ENCODE data around the gene SLC25A45.

Gene SLC25A45

DNA sequence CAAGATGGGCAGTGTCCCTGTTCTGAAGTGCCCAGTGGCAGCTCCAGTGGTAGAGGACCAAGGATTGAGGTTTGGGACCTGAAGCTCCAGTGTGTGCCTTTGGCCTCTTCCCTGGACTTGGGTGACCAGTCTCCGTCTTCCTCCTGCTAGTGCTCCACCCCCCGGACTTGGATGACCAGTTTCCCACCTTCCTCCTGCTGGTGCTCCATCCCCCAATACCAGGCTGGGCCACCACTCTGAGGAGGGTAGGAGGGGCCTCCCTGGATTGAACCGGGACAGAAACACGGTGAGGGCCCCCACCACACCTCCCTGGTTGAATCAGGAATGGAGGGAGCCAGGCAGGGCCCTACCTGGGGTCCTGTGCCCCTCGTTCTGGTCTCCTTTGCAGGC, 29.2 kb upstream of the SLC25A45 start:
- DNase-seq: no peak
- no peak overlapping the region for H3K4me3 ChIP-seq (ENCODE audit: low read length)
- no peaks in the 10 kb centered on the region for H3K27me3 ChIP-seq (replicated peaks; ENCODE audit: insufficient read depth, low read length)
- H3K9me2 ChIP-seq (replicated peaks; ENCODE audit: insufficient read depth, low read length): no peaks in the 10 kb centered on the region
- TF ChIP-seq, protein P1, sequence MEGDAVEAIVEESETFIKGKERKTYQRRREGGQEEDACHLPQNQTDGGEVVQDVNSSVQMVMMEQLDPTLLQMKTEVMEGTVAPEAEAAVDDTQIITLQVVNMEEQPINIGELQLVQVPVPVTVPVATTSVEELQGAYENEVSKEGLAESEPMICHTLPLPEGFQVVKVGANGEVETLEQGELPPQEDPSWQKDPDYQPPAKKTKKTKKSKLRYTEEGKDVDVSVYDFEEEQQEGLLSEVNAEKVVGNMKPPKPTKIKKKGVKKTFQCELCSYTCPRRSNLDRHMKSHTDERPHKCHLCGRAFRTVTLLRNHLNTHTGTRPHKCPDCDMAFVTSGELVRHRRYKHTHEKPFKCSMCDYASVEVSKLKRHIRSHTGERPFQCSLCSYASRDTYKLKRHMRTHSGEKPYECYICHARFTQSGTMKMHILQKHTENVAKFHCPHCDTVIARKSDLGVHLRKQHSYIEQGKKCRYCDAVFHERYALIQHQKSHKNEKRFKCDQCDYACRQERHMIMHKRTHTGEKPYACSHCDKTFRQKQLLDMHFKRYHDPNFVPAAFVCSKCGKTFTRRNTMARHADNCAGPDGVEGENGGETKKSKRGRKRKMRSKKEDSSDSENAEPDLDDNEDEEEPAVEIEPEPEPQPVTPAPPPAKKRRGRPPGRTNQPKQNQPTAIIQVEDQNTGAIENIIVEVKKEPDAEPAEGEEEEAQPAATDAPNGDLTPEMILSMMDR (IDR thresholded peaks at IDR 0.05; ENCODE audit: low read length): no peak
- TF ChIP-seq EZH2phosphoT487 (IDR thresholded peaks at IDR 0.05; ENCODE audit: low read length) (no peak), EZH2 (optimal IDR thresholded peaks at IDR 0.05; ENCODE audit: low read depth, low read length) (no peak)
- H3K36me3 ChIP-seq (replicated peaks; ENCODE audit: insufficient read depth, low read length): no peaks in the 10 kb centered on the region
- no peaks in the 10 kb centered on the region for H4K20me1 ChIP-seq (ENCODE audit: insufficient read depth, low read length)
- 0 out of 2 replicates have a peak, but pooled peaks cover 5% of the 10 kb centered on the region for H3K4me1 ChIP-seq (ENCODE audit: low read length)
- H3K79me2 ChIP-seq (ENCODE audit: low read length): peaks cover 4% of the 10 kb centered on the region
- 0 out of 2 replicates have a peak, but pooled peaks cover 2% of the 10 kb centered on the region for H3F3A ChIP-seq (ENCODE audit: insufficient read depth, low read length)
- H3K9me3 ChIP-seq (replicated peaks; ENCODE audit: insufficient read depth, low read length): no peaks in the 10 kb centered on the region
- H2AFZ ChIP-seq (ENCODE audit: low read length): no peak overlapping the region
- H3K9ac ChIP-seq (ENCODE audit: low read length): no peak overlapping the region
- no peak overlapping the region for H3K27ac ChIP-seq (ENCODE audit: low read length)
- no peak overlapping the region for H3K4me2 ChIP-seq (ENCODE audit: low read depth, low read length)

DNA sequence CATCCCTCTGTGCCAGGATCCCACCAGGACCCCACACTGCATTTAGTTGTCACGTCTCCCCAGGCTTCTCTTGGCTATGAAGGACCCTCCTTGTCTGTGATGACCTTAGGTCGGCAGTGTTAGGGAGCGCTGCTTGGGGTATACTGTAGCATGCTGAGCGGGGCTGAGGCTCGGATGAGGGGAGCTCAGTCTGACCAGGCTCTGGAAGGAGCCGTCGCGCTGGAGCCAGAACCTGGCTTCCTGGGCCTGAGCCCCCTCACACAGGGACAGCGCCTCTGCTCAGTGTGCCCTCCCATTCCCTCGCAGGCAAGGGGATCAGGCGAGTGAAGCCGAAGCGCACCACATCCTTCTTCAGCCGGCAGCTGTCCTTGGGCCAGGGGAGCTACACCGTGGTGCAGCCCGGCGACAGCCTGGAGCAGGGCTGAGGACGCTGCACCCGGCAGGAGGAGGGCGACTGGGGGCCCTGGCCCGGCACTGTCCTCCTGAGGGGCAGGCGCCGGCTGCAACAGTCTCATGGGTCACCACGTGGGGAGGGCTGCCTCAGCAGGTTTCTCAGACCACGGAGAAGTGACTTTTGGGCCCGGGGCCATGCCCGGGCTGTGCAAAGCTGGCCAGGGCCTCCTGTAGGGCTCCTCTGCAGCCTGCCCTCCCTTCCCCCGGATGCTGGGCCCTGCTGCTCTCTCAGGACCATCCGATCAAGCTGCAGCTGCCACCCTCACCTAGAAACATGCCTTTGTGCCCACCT, 28.7 kb upstream of the SLC25A45 start:
- TF ChIP-seq EZH2phosphoT487 (IDR thresholded peaks at IDR 0.05; ENCODE audit: low read length): no peak
- TF ChIP-seq, protein P1 (IDR thresholded peaks at IDR 0.05; ENCODE audit: low read length): no peak
- no peak for TF ChIP-seq EZH2 (optimal IDR thresholded peaks at IDR 0.05; ENCODE audit: low read depth, low read length)
- no peaks in the 10 kb centered on the region for H3K27me3 ChIP-seq (replicated peaks; ENCODE audit: insufficient read depth, low read length)
- H3K9ac ChIP-seq (ENCODE audit: low read length): no peak overlapping the region

DNA sequence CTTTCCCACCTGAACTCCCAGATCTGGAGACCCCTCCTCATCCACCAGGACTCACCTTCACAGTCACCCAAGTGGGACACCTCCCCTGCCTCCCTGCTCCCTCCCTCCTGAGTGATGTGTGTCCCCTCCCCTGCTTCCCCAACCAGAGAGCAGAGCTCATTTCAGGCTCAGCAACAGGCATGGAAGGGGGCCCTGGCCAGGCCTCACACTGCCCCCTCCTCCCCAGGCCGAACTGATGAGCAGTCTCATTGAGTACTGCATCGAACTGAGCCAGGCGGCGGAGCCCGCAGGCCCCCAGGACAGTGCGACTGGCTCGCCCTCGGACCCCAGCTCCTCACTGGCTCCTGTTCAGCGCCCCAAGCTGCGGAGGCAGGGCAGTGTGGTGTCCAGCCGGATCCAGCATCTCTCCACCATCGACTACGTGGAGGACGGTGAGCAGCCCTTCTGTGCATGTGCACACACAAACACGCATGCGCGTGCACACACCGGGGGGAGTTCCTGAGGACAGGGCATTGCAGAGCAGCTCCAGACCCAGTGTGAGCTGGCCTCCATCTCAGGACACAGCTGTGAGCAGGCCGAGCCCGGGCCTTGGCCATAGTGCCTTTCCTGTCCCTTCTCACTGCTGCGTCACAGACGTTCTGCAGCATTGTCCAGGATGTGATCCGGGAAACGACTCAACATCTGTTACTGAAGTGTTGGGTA, 22.3 kb upstream of the SLC25A45 start:
- no peak for TF ChIP-seq EZH2phosphoT487 (IDR thresholded peaks at IDR 0.05; ENCODE audit: low read length)
- TF ChIP-seq, protein P1 (IDR thresholded peaks at IDR 0.05; ENCODE audit: low read length): no peak
- Histone ChIP-seq H3K27me3 (replicated peaks; ENCODE audit: insufficient read depth, low read length) (no peaks in the 10 kb centered on the region), H3F3A (ENCODE audit: insufficient read depth, low read length) (no peaks in the 10 kb centered on the region), H3K27ac (ENCODE audit: low read length) (no peak overlapping the region), H3K4me1 (ENCODE audit: low read length) (no peaks in the 10 kb centered on the region), H3K79me2 (ENCODE audit: low read length) (no peaks in the 10 kb centered on the region), H4K20me1 (ENCODE audit: insufficient read depth, low read length) (no peaks in the 10 kb centered on the region), H3K9me2 (replicated peaks; ENCODE audit: insufficient read depth, low read length) (no peaks in the 10 kb centered on the region), H3K9me3 (replicated peaks; ENCODE audit: insufficient read depth, low read length) (no peaks in the 10 kb centered on the region), H2AFZ (ENCODE audit: low read length) (no peak overlapping the region), H3K36me3 (replicated peaks; ENCODE audit: insufficient read depth, low read length) (no peaks in the 10 kb centered on the region), H3K4me2 (ENCODE audit: low read depth, low read length) (no peak overlapping the region), H3K9ac (ENCODE audit: low read length) (no peak overlapping the region), H3K4me3 (ENCODE audit: low read length) (no peak overlapping the region)
- DNase-seq: no peak

More for the DNA sequence above, 28.7 kb upstream of the SLC25A45 start:
- no peak overlapping the region for H3K4me3 ChIP-seq (ENCODE audit: low read length)
- no peak overlapping the region for H3K27ac ChIP-seq (ENCODE audit: low read length)
- no peaks in the 10 kb centered on the region; the same call in 1 of the 2 replicates for H3K79me2 ChIP-seq (ENCODE audit: low read length)
- no peaks in the 10 kb centered on the region for H3K9me2 ChIP-seq (replicated peaks; ENCODE audit: insufficient read depth, low read length)
- H3K36me3 ChIP-seq (replicated peaks; ENCODE audit: insufficient read depth, low read length): no peaks in the 10 kb centered on the region
- 0 out of 2 replicates have a peak, but pooled peaks cover 5% of the 10 kb centered on the region for H3K4me1 ChIP-seq (ENCODE audit: low read length)
- H2AFZ ChIP-seq (ENCODE audit: low read length): no peak overlapping the region
- no peaks in the 10 kb centered on the region for H3K9me3 ChIP-seq (replicated peaks; ENCODE audit: insufficient read depth, low read length)
- H3F3A ChIP-seq (ENCODE audit: insufficient read depth, low read length): no peaks in the 10 kb centered on the region
- DNase-seq: no peak
- no peak overlapping the region for H3K4me2 ChIP-seq (ENCODE audit: low read depth, low read length)
- H4K20me1 ChIP-seq (ENCODE audit: insufficient read depth, low read length): no peaks in the 10 kb centered on the region

All from MM.1S (cell line).